ENCODE data around the gene SPEF1.
A peak's percentile ranks its signal among the peaks of the same experiment; 100 is the strongest.

SPEF1 gene

DNA sequence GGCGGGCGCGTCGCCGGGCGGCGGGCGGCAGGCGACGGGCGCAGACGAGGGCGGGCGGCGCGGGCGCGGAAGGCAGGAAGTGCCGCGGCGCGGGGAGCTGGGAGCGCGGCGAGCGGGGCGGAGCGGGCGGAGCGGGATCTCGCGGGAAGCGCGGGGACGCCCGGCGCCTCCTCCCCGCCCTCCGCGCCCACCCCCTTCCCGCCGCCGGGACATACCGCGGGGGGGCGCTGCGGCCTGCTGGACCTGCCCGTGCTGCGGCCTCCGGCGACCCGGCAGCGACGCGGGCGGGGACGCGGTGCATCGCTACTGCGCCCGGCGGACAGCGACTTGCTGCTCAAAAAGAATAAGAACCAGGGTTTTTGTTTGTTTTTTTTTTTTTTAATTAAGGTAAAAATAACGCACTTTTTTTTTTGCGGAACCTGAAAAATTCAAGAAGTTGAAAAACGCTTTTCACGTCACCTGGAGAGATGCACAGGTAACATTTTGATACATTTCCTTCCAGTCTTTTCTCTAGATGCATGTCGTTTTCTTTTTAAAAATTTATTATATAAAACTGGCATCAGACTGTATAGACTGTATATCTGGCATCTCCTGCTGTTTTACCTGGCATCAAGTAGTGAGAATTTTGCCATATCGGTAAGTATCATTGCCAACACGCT lies 5.5 kb upstream of the SPEF1 start, which contains the start of gene CENPB:
Gene CENPB, minus strand, starts transcription at position 76 of the 659 bp plus-strand sequence. CDS start 257 bp downstream, outside the sequence.
- DNase-seq: peak; percentile 87

DNA sequence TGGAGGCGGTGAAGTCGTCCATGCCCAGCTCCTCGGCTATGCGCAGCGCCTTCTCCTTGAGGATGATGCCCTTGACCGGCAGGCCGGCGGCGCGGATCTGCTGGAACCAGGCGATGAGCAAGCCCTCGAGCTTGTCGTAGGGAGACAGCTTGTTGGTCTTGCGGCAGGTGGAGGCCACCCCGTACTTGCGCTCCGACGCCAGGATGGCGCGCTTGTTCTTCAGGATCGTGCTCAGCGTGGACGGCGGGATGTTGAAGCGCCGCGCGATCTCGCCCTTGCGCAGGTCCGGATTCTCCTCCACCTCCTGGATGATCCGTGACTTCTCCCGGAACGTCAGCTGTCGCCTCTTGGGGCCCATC lies 4.9 kb upstream of the SPEF1 start:
- peak; percentile 58 for DNase-seq

DNA sequence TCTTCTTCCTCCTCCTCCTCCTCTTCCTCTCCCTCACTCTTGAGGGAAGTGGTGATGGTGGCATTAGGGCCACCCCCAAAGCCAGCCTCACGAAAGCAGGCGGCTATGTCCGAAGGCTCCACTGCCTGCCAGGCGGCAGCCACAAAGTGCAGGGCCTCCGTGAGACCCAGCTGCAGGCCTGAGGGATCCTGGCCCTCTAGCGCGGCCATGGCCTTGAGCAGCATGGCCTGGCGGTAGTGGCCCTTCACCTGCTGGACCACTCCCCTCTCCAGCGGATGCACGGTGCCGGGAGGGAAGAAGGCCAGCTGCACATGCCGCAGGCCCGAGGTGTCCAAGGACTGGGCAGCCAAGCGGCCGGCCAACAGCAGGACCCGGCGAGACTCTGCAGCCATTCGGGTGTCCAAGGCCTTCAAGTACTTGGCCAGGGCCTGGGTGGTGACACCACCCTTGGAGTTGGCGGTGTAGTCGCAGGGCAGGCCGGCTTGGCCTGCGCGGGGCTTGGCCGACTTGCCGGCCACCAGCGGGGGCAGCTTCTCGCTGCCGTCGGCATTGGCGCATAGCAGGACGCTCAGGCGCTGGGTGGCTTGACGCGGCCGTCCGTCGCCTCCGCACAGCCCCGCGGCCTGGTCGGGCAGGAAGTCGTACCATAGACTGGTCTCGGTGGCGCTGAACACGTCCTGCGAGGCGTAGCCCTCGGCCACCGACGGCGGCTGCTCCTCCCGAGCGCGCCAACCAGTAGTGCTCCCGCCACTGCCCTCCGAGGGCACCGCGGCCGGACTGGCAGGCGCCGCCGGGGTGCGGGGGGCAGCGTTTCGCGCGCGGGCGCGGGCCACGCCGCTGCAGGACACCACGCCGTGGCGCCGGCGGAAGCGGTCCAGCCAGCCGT lies 4.2 kb upstream of the SPEF1 start:
- no peak for DNase-seq

GRCh38 chr20:3784863-3785239 lies 3.6 kb upstream of the SPEF1 start:
- no peak for DNase-seq

DNA sequence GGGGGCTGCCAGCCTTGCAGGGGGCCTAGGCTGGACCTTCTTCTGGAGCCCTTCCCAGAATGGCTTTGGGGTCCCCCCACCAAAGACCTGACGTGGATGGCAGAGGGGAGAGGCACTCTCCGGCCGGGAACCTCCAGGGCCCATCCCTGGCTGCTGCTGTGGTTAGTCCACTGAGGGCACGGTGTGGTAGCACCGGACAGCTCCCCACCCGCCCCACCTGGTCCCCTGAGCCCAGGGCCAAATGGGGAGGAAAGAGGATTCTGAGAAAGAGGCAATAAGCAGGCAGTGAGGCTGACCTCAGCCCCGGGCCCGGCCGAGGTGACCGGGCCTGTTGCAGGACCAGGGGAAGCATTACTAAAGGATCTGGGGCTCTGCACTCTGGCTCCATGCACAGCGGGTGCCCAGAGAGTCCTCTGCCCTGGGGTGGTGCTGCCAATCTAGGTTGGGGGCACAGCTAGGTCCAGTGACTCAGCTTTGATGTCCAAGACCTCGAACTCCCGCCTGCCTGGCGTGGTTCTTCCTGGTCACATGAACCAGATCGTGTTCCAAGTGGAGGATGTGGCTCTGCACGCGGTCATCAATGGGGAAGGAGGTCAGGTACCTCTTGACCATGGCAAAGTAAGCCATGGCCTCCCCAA lies 3.1 kb upstream of the SPEF1 start:
- no peak for DNase-seq

DNA sequence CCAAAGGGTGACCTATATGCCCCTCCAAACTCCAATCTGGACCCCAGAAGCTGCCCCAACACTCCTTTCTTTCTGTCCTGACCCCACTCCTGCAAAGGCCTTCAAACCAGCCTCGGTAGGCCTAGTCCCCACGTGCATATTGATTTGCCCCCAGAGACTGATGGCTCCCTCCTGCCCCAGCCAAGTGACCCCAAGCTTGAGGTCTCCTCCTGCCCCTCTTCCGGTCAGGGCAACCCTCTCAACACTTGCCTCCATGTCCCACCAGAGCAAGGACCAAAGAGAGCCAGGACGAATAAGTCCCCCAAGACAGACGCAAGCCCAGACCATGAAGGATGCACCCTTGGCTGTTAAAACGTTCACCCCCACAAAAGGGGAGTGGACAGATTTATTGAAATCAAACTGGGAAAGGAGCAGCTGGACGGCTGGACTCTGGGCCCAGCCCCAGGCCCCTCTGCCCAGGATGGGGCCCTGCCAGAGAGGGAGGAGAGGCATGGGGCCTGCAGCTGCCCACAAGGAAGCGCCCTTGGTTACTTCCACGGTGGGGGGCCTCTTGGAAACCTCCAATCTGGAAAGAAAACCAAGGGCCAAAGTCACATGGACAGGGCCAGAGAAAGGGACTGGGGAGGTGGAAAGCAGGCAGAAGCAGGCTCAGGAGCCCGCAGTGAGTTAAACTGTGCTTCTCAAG lies 2.4 kb upstream of the SPEF1 start:
- DNase-seq: no peak

DNA sequence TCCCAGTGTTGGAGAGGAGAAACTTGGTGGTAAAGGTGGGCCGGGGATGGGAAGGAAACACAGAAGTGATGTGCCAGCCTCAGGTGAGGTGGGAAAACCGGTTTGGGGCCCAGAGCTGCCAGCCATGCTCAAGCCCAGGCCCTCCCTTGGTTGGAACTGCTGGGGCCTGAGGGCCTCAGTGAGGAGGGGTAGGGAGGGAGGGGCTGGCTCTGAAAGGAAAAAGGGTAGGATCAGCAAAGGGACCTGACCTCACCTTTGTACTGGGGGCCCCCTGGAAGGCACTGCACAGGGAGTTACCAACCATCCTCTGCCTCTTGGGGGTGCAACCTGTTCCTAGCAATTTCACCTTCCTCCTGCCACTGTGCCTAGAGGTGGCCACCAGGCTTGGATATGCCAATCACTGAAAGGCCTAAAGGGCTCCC lies 1.8 kb upstream of the SPEF1 start:
- DNase-seq: no peak

GRCh38 chr20:3782597-3782996 lies 1.3 kb upstream of the SPEF1 start:
- DNase-seq: no peak

DNA sequence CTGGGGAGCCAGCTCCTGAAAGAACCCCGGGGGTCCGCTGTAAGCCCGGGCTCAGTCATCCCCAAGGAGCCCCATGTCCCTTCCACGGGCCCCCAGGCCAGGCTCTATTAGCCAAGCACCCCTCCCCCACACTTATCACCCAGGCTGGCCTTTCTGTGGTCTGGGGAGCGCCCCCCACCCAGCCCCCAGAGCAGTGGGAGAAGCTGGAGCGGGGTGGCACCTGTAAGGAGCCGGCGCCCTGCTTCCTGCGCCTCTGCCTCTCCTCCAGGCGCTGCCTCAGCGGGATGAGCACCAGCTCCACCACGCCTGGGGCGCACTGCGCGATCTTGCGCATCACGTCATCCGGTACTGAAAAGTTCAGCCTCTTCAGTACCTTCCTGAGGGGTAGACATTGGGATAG lies 2.3 kb downstream of the SPEF1 start:
- no peak for DNase-seq

DNA sequence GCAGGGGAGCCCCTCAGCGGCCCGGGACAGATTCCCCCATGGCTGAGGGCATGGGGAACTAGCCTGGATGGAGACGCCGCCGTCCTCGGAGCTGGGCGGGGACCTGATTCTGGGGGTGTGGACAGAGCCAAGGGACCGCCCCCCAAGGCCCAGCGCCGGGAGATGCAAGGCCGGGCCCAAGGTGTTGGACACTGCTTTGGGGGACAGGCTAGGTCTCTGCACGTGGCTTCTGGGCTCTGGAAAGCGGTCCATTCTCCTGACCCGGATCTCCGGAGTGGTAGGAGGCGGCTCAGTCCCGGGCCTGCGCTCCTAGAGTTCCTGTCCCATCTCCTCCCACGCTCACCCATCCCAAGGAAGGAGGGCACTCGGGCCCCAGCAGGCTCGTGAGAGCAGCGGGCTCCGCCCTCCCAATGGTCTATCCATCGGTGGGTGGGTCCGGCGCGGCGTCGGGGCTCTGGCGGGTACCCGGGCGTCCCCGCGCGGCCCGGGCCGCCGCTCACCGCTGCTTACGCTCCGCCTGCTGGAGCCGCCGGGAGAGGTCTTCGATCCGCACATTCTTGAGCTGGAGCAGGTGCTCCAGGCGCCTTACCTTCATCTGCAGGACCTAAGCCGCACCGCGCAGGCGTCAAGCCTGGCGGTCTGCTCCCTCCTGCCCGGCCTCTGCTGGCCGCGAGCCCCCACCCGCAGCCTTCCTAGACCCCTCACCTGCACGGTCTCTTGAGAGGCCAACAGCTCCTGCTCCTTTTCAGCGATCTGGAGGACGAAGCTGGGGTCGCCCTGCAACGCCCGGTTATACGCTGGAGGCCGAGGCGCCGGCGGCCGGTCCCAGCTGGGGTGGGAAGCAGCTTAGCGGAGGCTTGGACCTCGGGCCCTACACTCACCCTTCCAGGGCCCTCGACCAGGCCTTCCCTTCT lies 3.3 kb downstream of the SPEF1 start:
- DNase-seq: peak; percentile 39

DNA sequence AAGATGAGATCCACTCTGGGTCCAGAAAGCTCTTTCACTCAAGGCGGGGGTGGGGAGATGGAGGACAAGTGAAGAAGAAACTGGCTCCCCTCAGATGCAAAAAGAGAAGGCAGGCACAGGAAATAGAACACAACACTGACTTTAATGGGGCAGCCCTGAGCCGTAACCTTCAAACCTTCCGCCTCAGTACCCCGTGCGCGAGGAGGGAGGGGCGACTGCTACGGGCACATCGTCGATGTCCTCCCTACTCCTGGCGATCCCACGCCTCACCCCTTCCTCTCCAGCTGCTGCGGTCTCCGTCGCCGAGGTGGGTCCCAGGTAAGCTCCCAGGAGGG lies 3.9 kb downstream of the SPEF1 start:
- no peak for DNase-seq

GRCh38 chr20:3775457-3776108 lies 5.7 kb downstream of the SPEF1 start:
- DNase-seq: no peak

DNA sequence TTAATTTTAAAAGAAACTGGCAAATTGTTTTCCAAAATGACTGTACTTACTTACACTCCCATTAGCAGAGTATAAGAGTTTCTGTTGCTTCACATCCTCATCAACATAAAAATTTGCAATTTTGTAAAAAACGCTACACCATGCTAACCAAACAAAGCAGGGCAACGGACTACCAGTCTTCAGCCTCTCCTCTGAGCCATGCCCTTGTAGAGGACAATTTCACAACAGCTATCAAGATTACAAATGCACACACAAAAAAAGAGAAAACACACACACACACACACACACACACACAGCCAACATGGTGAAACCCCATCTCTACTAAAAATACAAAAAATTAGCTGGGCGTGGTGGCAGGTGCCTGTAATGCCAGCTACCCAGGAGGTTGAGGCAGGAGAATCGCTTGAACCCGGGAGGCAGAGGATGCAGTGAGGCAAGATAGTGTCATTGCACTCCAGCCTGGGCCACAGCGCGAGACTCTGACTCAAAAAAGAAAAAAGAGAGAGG lies 9.6 kb downstream of the SPEF1 start:
- DNase-seq: no peak

DNA sequence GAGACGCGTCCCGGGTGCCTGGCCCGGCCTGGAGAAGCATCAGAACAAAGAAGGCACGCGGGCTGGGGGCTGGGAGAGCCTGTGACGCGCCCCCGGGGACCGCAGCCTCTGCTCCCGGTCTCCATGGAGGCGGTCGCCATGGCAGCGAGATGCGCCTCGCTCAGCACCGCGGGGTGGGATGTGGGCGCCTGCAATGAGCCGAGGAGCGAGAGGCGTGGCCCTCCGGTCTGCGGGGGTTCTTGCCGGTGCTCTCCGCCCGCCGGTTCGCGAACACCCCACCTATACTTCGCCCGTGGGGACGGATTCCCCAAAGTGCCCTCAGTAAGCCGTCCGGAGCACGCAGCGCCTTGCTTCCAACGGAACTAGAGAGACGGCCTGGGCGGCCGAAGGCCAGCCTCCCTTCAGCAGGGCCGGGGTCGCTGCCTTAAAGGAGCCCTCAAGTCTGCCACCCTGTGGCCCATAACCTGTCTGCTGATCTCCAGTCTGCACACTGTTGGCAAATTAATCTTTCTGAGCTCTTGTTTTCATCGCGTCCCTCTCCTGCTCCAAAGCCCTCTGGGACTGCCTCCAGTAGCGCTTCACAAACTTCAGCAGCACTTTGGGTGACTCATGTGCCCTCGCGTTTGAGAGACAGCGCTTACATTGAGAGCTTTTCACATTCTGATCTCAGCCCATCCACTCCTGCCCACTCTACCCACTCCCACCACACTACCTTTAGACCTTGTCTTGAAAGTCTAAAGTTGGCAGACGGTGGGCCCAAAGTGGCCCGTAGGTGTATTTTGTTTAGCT lies 12.7 kb downstream of the SPEF1 start:
- peak; percentile 93 for DNase-seq

DNA sequence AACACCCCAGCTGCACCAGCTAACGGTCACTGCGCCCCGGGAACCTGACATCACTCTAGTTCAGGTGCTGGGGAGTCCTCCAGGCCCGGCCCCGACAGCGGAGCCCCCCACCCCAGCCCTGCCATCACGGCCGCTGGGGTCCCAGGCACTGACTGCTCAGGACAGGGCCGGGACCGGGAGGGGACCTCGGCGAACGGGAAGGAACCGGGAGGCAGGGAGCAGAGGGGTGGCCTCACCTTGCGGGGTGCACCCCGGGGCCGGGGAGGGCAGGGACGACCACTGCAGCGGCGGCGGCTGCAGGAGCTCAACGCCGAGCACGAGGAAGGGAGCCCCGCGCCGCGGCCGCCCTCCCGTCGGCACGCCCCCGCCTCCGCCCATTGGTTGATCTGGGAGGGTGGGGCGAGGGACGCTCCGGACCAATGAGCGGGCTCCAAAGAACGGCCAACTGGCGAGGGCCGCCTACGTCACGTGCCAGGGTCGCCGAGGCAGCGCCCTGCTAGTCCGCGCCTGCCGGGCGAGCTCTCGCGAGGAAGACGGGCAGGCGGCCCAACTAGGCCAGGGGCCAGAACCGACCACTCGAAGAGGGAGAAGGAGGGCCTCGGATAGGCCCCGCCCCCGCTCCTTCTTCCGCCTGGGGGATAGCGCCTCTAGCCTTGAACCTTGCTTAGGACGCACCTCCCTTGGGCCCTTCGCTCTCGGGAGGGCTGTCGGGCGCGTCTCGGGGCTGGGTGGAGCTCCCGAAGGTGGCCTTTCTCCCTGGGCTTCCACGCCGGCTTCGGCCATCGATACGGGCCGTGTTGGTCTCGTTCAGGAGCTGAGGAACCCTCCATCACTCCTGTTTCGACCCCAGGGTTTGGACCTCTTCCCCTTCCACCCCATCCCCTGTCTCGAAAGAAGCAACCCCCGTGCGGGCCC lies 13.6 kb downstream of the SPEF1 start, which contains the start of gene ADISSP:
Gene ADISSP, minus strand, starts transcription at position 327 of the 915 bp plus-strand sequence. CDS start 7,653 bp downstream, outside the sequence.
- DNase-seq: peak; percentile 99

DNA sequence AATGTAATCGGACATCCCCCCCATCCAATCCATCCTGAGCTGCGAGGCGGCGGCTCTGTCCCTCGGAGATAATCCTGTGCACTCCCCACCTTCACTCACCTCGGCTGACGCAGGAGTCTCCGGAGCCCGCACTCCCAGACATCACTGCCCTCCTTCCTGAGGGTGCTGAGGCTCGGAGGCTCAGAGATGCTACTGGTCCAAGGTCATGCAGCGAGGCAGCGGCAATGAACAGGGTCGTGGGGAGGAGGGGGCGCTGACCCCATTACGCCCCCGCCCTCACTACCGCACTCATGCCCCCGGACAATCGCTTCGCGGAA lies 14.2 kb downstream of the SPEF1 start:
- DNase-seq: no peak

DNA sequence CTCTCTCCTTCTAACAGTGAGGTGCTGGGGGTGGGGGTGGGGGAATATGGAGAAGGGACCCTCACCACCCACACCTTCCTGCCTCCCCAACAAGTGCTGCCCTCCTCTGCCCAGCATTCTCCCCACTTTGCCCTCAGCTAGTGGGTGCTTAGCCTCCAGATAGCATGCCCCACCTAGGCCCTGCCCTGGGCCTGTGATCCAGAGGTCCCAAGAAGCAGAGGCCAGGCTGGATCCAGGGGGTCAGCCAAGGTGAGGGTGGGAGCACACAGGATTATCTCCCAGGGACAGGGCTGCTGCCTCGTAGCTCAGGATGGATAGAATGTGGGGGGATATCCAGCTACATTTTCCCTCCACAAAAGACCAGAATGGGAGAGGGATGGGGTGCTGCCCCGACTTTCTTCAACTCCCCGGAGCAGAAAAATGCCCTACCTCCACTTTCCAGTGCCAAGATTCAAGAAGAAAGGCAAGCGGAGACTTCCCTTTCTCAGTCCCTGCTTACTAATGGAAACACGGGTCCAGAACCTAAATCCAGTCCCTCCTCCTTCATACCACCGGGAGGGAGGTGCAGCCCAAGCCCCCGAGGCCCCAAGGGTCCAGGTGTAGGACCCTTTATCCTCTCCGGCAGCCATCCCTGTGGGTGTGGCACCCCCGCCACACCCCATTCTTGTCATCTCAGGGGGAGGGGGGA lies 14.7 kb downstream of the SPEF1 start:
- DNase-seq: no peak

- no peak for DNase-seq
Observed at GRCh38 chr20:3765171-3765882, 15.9 kb downstream of the SPEF1 start.
